H1 (cell line): ENCODE measurements around the gene CTXN1. TPM values are rescaled to one million over a fixed set of nuclear protein-coding genes. Genes with fewer than 3 reads are reported as not detected.

Experiments used
- BRCA1 ChIP-seq: IDR thresholded peaks from 2 replicates; pipeline ENCODE4 v1.6.1; 2012; ENCODE audit warnings: low read depth, low read length, improper control_type of control experiment
- CTBP2 ChIP-seq: IDR thresholded peaks from 2 replicates; pipeline ENCODE4 v1.7.0; 2011; ENCODE audit warnings: borderline replicate concordance, mild to moderate bottlenecking, moderate library complexity, mixed read lengths, low read length; ENCODE audit not compliant: insufficient read depth, insufficient read length
- EZH2 ChIP-seq: fragments of 200-600 bp; sonication (generic); IDR thresholded peaks from 2 replicates; pipeline ENCODE4 v1.7.1; 2012; ENCODE audit warnings: low read depth, mild to moderate bottlenecking, moderate library complexity, low read length, inconsistent platforms; ENCODE audit not compliant: severe bottlenecking
- FOSL1 ChIP-seq: IDR thresholded peaks from 2 replicates; pipeline ENCODE4 v1.6.1; 2011; ENCODE audit warnings: mild to moderate bottlenecking, low read depth, low read length, moderate library complexity; ENCODE audit not compliant: insufficient read depth
- KDM4A ChIP-seq: IDR thresholded peaks from one replicate; pipeline ENCODE4 v1.7.1; 2012; ENCODE audit warnings: low read depth, mild to moderate bottlenecking, moderate library complexity, low read length, inconsistent platforms; ENCODE audit not compliant: severe bottlenecking
- MAX ChIP-seq: IDR thresholded peaks from 2 replicates; pipeline ENCODE4 v1.6.1; 2012; ENCODE audit warnings: inconsistent platforms
- NANOG ChIP-seq: IDR thresholded peaks from 2 replicates; pipeline ENCODE4 v1.6.1; 2011; ENCODE audit warnings: low read length, low read depth, mild to moderate bottlenecking, inconsistent platforms; ENCODE audit not compliant: insufficient read depth, poor library complexity, severe bottlenecking
- POU5F1 ChIP-seq: IDR thresholded peaks from 2 replicates; pipeline ENCODE4 v1.6.1; 2011; ENCODE audit warnings: low read depth, mild to moderate bottlenecking, low read length, moderate library complexity
- SIN3A ChIP-seq, 2 experiments: IDR thresholded peaks in 1 of 2; conservative IDR thresholded peaks in 1 of 2; 2 replicates each; pipeline ENCODE4 v1.6.1; 2011 to 2012; ENCODE audit warnings: low read length in 2 of 2, improper control_type of control experiment in 1 of 2, low read depth in 1 of 2, mild to moderate bottlenecking in 1 of 2
- SP2 ChIP-seq: IDR thresholded peaks from 2 replicates; pipeline ENCODE4 v1.6.1; 2012; ENCODE audit warnings: mild to moderate bottlenecking, low read length, inconsistent platforms
- polyA plus RNA-seq, 7 experiments: library from polyadenylated mRNA; depleted of rRNA in 3 of 7; stranded (reverse) in 5 of 7; unstranded in 2 of 7; fragments of >200 nt in 5 of 7; fragments of 200-250 nt in 2 of 7; gene quantifications; 1 replicate in 5 of 7; 2 replicates in 1 of 7; 4 replicates in 1 of 7; pipeline versions ENCODE4 v1.2.1 to v1.2.3, GENCODE V29; 2011 to 2013; ENCODE audit warnings: missing spikeins in 2 of 7, mixed read lengths in 2 of 7
- total RNA-seq: library from RNA; stranded (reverse); fragmentation: NEBNext Ultra II Directional; extraction: Animal tissue kit (Norgen Biotek cat#: 25700); gene quantifications from 2 replicates; pipeline ENCODE4 v1.2.1, GENCODE V29; 2021
- TF ChIP-seq, protein P1 (sequence below): fragments of 300-600 bp; sonication (generic); IDR thresholded peaks from 2 replicates; pipeline ENCODE4 v1.7.1; 2012; ENCODE audit warnings: low read length, moderate library complexity, mild to moderate bottlenecking, inconsistent platforms; ENCODE audit not compliant: insufficient replicate concordance

CTXN1 gene
- total and polyA plus RNA-seq, 2 of the 8 experiments (the other 6 are each of a cell fraction or from before 2014, with no cell fraction given) = 16.4 to 58.0 TPM

DNA sequence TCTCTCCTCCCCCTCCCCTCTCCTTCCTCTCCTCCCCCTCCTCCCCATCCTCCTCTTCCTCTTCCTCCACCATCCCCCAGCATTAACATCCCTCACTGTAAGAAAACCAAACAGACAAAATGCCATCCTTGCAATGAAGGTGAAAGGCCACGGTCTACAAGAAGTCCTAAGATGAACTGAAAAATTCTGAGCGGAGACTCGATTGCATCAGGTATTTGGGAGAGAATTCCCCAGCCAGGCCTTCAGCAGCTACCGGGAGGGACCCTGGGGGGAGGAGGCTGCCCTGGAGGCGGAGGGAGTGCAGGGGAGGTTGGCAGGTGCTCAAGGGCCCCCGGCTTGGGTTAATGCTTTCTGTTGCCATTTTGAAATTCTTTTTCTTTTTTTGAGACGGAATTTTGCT, 27.6 kb upstream of the CTXN1 start (continued):
- TF ChIP-seq, protein P1, sequence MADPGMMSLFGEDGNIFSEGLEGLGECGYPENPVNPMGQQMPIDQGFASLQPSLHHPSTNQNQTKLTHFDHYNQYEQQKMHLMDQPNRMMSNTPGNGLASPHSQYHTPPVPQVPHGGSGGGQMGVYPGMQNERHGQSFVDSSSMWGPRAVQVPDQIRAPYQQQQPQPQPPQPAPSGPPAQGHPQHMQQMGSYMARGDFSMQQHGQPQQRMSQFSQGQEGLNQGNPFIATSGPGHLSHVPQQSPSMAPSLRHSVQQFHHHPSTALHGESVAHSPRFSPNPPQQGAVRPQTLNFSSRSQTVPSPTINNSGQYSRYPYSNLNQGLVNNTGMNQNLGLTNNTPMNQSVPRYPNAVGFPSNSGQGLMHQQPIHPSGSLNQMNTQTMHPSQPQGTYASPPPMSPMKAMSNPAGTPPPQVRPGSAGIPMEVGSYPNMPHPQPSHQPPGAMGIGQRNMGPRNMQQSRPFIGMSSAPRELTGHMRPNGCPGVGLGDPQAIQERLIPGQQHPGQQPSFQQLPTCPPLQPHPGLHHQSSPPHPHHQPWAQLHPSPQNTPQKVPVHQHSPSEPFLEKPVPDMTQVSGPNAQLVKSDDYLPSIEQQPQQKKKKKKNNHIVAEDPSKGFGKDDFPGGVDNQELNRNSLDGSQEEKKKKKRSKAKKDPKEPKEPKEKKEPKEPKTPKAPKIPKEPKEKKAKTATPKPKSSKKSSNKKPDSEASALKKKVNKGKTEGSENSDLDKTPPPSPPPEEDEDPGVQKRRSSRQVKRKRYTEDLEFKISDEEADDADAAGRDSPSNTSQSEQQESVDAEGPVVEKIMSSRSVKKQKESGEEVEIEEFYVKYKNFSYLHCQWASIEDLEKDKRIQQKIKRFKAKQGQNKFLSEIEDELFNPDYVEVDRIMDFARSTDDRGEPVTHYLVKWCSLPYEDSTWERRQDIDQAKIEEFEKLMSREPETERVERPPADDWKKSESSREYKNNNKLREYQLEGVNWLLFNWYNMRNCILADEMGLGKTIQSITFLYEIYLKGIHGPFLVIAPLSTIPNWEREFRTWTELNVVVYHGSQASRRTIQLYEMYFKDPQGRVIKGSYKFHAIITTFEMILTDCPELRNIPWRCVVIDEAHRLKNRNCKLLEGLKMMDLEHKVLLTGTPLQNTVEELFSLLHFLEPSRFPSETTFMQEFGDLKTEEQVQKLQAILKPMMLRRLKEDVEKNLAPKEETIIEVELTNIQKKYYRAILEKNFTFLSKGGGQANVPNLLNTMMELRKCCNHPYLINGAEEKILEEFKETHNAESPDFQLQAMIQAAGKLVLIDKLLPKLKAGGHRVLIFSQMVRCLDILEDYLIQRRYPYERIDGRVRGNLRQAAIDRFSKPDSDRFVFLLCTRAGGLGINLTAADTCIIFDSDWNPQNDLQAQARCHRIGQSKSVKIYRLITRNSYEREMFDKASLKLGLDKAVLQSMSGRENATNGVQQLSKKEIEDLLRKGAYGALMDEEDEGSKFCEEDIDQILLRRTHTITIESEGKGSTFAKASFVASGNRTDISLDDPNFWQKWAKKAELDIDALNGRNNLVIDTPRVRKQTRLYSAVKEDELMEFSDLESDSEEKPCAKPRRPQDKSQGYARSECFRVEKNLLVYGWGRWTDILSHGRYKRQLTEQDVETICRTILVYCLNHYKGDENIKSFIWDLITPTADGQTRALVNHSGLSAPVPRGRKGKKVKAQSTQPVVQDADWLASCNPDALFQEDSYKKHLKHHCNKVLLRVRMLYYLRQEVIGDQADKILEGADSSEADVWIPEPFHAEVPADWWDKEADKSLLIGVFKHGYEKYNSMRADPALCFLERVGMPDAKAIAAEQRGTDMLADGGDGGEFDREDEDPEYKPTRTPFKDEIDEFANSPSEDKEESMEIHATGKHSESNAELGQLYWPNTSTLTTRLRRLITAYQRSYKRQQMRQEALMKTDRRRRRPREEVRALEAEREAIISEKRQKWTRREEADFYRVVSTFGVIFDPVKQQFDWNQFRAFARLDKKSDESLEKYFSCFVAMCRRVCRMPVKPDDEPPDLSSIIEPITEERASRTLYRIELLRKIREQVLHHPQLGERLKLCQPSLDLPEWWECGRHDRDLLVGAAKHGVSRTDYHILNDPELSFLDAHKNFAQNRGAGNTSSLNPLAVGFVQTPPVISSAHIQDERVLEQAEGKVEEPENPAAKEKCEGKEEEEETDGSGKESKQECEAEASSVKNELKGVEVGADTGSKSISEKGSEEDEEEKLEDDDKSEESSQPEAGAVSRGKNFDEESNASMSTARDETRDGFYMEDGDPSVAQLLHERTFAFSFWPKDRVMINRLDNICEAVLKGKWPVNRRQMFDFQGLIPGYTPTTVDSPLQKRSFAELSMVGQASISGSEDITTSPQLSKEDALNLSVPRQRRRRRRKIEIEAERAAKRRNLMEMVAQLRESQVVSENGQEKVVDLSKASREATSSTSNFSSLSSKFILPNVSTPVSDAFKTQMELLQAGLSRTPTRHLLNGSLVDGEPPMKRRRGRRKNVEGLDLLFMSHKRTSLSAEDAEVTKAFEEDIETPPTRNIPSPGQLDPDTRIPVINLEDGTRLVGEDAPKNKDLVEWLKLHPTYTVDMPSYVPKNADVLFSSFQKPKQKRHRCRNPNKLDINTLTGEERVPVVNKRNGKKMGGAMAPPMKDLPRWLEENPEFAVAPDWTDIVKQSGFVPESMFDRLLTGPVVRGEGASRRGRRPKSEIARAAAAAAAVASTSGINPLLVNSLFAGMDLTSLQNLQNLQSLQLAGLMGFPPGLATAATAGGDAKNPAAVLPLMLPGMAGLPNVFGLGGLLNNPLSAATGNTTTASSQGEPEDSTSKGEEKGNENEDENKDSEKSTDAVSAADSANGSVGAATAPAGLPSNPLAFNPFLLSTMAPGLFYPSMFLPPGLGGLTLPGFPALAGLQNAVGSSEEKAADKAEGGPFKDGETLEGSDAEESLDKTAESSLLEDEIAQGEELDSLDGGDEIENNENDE = no peak
- no peak for TF ChIP-seq POU5F1
- TF ChIP-seq SP2 = no peak
- no peak for TF ChIP-seq KDM4A
- no peak for TF ChIP-seq FOSL1
- TF ChIP-seq CTBP2 = no peak
- no peak for TF ChIP-seq BRCA1
- no peak for TF ChIP-seq MAX
- no peak for TF ChIP-seq NANOG
- TF ChIP-seq EZH2 = no peak
- TF ChIP-seq SIN3A (conservative IDR thresholded peaks at IDR 0.05 in 1 of 2, IDR thresholded peaks at IDR 0.05 in 1 of 2; ENCODE audit: low read depth in 1 of 2, low read length in 2 of 2) = no peak
